HEK293 (cell line): Measurements from ENCODE around the gene HIF1A.

Experiments
- CTCF ChIA-PET: fragments of 350-600 bp; formaldehyde crosslinking; extraction: SDS; loops from one replicate; lab custom pipeline; 2021; ENCODE audit warnings: antibody characterized with exemption; lab: Yijun Ruan, JAX
- POLR2A ChIA-PET: fragments of 300-600 bp; formaldehyde crosslinking; extraction: SDS; loops from one replicate; lab custom pipeline; 2020; ENCODE audit warnings: antibody characterized with exemption, inconsistent platforms; lab: Yijun Ruan, JAX
- H3K27ac ChIP-seq: fragments of 200-500 bp; sonication (Bioruptor generic); 2 replicates; pipeline ENCODE4 v1.5.1; 2014; ENCODE audit warnings: low read depth, low read length, control low read depth, inconsistent platforms; ENCODE audit errors: extremely low read depth
- H3K36me3 ChIP-seq, 2 experiments: fragments of 200-500 bp in 1 of 2; sonication (Bioruptor generic) in 1 of 2; 1 replicate in 1 of 2; 2 replicates in 1 of 2; pipeline ENCODE4 v1.5.1; 2014 to 2017; ENCODE audit warnings: inconsistent platforms in 2 of 2, low read length in 2 of 2; ENCODE audit not compliant: control insufficient read depth in 2 of 2, insufficient read depth in 1 of 2
- H3K4me1 ChIP-seq: fragments of 200-500 bp; sonication (Bioruptor generic); 2 replicates; pipeline ENCODE4 v1.5.1; 2014; ENCODE audit warnings: mild to moderate bottlenecking, low read length, inconsistent platforms; ENCODE audit not compliant: control insufficient read depth, insufficient read depth
- H3K4me3 ChIP-seq: 2 replicates; pipeline ENCODE4 v1.5.1; 2011; ENCODE audit warnings: low read depth, mild to moderate bottlenecking, control low read depth, low read length, moderate library complexity
- H3K9me3 ChIP-seq: fragments of 200-500 bp; sonication (Bioruptor generic); 2 replicates; pipeline ENCODE4 v1.5.1; 2014; ENCODE audit warnings: low read depth, low read length, inconsistent platforms; ENCODE audit not compliant: control insufficient read depth, insufficient read depth
- GLI2 ChIP-seq: fragments of 450-650 bp; formaldehyde crosslinking; IDR thresholded peaks from 2 replicates; pipeline ENCODE4; 2017; ENCODE audit warnings: missing biosample characterization, missing genetic modification characterization, low read depth, borderline replicate concordance
- KLF10 ChIP-seq: fragments of 450-650 bp; IDR thresholded peaks from 2 replicates; pipeline ENCODE4 v1.5.1; 2018; ENCODE audit warnings: missing biosample characterization, mild to moderate bottlenecking, missing genetic modification characterization
- SP2 ChIP-seq: fragments of 450-650 bp; formaldehyde crosslinking; IDR thresholded peaks from 2 replicates; pipeline ENCODE4 v1.5.1; 2016; ENCODE audit warnings: missing biosample characterization, missing genetic modification characterization
- SP7 ChIP-seq: fragments of 450-650 bp; formaldehyde crosslinking; IDR thresholded peaks from 2 replicates; pipeline ENCODE4 v1.5.1; 2016; ENCODE audit warnings: missing biosample characterization, missing genetic modification characterization
- ZFP41 ChIP-seq: fragments of 450-650 bp; formaldehyde crosslinking; IDR thresholded peaks from 2 replicates; pipeline ENCODE4 v1.5.1; 2016; ENCODE audit warnings: missing biosample characterization, missing genetic modification characterization, borderline replicate concordance
- ZNF132 ChIP-seq: fragments of 450-650 bp; formaldehyde crosslinking; IDR thresholded peaks from 2 replicates; pipeline ENCODE4 v1.5.1; 2017; ENCODE audit warnings: missing biosample characterization, missing genetic modification characterization, borderline replicate concordance
- ZNF155 ChIP-seq: fragments of 450-650 bp; formaldehyde crosslinking; IDR thresholded peaks from 2 replicates; pipeline ENCODE4 v1.5.1; 2016; ENCODE audit warnings: missing biosample characterization, missing genetic modification characterization
- ZNF391 ChIP-seq: fragments of 450-650 bp; formaldehyde crosslinking; IDR thresholded peaks from 2 replicates; pipeline ENCODE4 v1.5.1; 2016; ENCODE audit warnings: low read depth, missing biosample characterization, missing genetic modification characterization, borderline replicate concordance
- ZNF518A ChIP-seq: fragments of 450-650 bp; formaldehyde crosslinking; conservative IDR thresholded peaks from 2 replicates; pipeline ENCODE4 v1.5.1; 2016; ENCODE audit warnings: low read depth, missing biosample characterization, missing genetic modification characterization
- ZNF561 ChIP-seq: fragments of 450-650 bp; IDR thresholded peaks from 2 replicates; pipeline ENCODE4 v1.5.1; 2018; ENCODE audit warnings: missing biosample characterization, missing genetic modification characterization, borderline replicate concordance
- ZNF629 ChIP-seq: fragments of 450-650 bp; formaldehyde crosslinking; IDR thresholded peaks from 2 replicates; pipeline ENCODE4 v1.5.1; 2017; ENCODE audit warnings: missing biosample characterization, missing genetic modification characterization
- ZNF837 ChIP-seq: fragments of 450-650 bp; formaldehyde crosslinking; IDR thresholded peaks from 2 replicates; pipeline ENCODE4 v1.5.1; 2016; ENCODE audit warnings: missing biosample characterization, missing genetic modification characterization
- ZNF843 ChIP-seq: fragments of 450-650 bp; formaldehyde crosslinking; IDR thresholded peaks from 2 replicates; pipeline ENCODE4 v1.5.1; 2016; ENCODE audit warnings: missing biosample characterization, missing genetic modification characterization
- TF ChIP-seq, protein P1 (sequence below): fragments of 450-650 bp; formaldehyde crosslinking; IDR thresholded peaks from 2 replicates; pipeline ENCODE4 v1.5.1; 2016; ENCODE audit warnings: missing biosample characterization, missing genetic modification characterization
- TF ChIP-seq, protein P2 (sequence below): fragments of 450-650 bp; formaldehyde crosslinking; IDR thresholded peaks from 2 replicates; pipeline ENCODE4 v1.5.1; 2016; ENCODE audit warnings: missing biosample characterization, missing genetic modification characterization, borderline replicate concordance
- TF ChIP-seq, protein P3 (sequence below): fragments of 450-650 bp; formaldehyde crosslinking; IDR thresholded peaks from 2 replicates; pipeline ENCODE4 v1.5.1; 2017; ENCODE audit warnings: missing biosample characterization, missing genetic modification characterization

Gene HIF1A

GRCh38 chr14:61672796-61673195 lies 22.5 kb upstream of the HIF1A start (continued):
- TF ChIP-seq, protein P1, sequence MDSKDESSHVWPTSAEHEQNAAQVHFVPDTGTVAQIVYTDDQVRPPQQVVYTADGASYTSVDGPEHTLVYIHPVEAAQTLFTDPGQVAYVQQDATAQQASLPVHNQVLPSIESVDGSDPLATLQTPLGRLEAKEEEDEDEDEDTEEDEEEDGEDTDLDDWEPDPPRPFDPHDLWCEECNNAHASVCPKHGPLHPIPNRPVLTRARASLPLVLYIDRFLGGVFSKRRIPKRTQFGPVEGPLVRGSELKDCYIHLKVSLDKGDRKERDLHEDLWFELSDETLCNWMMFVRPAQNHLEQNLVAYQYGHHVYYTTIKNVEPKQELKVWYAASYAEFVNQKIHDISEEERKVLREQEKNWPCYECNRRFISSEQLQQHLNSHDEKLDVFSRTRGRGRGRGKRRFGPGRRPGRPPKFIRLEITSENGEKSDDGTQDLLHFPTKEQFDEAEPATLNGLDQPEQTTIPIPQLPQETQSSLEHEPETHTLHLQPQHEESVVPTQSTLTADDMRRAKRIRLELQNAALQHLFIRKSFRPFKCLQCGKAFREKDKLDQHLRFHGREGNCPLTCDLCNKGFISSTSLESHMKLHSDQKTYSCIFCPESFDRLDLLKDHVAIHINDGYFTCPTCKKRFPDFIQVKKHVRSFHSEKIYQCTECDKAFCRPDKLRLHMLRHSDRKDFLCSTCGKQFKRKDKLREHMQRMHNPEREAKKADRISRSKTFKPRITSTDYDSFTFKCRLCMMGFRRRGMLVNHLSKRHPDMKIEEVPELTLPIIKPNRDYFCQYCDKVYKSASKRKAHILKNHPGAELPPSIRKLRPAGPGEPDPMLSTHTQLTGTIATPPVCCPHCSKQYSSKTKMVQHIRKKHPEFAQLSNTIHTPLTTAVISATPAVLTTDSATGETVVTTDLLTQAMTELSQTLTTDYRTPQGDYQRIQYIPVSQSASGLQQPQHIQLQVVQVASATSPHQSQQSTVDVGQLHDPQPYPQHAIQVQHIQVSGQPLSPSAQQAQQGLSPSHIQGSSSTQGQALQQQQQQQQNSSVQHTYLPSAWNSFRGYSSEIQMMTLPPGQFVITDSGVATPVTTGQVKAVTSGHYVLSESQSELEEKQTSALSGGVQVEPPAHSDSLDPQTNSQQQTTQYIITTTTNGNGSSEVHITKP (tag by site-specific recombination) = no peak
- TF ChIP-seq, protein P2, sequence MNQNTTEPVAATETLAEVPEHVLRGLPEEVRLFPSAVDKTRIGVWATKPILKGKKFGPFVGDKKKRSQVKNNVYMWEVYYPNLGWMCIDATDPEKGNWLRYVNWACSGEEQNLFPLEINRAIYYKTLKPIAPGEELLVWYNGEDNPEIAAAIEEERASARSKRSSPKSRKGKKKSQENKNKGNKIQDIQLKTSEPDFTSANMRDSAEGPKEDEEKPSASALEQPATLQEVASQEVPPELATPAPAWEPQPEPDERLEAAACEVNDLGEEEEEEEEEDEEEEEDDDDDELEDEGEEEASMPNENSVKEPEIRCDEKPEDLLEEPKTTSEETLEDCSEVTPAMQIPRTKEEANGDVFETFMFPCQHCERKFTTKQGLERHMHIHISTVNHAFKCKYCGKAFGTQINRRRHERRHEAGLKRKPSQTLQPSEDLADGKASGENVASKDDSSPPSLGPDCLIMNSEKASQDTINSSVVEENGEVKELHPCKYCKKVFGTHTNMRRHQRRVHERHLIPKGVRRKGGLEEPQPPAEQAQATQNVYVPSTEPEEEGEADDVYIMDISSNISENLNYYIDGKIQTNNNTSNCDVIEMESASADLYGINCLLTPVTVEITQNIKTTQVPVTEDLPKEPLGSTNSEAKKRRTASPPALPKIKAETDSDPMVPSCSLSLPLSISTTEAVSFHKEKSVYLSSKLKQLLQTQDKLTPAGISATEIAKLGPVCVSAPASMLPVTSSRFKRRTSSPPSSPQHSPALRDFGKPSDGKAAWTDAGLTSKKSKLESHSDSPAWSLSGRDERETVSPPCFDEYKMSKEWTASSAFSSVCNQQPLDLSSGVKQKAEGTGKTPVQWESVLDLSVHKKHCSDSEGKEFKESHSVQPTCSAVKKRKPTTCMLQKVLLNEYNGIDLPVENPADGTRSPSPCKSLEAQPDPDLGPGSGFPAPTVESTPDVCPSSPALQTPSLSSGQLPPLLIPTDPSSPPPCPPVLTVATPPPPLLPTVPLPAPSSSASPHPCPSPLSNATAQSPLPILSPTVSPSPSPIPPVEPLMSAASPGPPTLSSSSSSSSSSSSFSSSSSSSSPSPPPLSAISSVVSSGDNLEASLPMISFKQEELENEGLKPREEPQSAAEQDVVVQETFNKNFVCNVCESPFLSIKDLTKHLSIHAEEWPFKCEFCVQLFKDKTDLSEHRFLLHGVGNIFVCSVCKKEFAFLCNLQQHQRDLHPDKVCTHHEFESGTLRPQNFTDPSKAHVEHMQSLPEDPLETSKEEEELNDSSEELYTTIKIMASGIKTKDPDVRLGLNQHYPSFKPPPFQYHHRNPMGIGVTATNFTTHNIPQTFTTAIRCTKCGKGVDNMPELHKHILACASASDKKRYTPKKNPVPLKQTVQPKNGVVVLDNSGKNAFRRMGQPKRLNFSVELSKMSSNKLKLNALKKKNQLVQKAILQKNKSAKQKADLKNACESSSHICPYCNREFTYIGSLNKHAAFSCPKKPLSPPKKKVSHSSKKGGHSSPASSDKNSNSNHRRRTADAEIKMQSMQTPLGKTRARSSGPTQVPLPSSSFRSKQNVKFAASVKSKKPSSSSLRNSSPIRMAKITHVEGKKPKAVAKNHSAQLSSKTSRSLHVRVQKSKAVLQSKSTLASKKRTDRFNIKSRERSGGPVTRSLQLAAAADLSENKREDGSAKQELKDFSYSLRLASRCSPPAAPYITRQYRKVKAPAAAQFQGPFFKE (tag by site-specific recombination) = no peak
- no peak for TF ChIP-seq ZNF843 (tag by site-specific recombination)

DNA sequence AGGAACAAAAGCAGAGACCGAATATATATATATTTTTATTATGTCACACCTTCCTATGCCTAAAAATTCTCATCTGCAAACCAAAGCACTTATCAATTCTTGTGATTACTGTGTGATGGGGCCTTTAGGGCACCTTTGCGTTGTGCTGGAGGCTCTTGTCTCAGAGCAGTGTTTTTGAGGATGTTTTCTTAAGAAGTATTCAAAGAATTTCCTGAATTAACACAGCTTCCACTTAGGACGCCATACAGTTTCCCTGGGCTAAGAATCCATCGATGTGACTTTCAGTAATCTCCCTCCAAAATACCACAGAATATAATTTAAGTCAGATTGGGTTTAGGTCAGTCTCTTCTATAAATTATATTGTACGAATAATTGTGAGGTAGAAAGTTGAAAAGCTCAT lies 22.0 kb upstream of the HIF1A start:
- Histone ChIP-seq H3K27ac (no peak overlapping the region), H3K9me3 (no peaks in the 10 kb centered on the region), H3K4me1 (no peaks in the 10 kb centered on the region), H3K4me3 (no peak overlapping the region), H3K36me3 (no peaks in the 10 kb centered on the region)
- ChIA-PET POLR2A (no interaction called here), CTCF (no interaction called here)
- TF ChIP-seq ZNF155 = no peak
- no peak for TF ChIP-seq ZNF561
- TF ChIP-seq, protein P1 (tag by site-specific recombination) = no peak
- no peak for TF ChIP-seq ZFP41
- no peak for TF ChIP-seq ZNF132 (tag by site-specific recombination)
- TF ChIP-seq SP2 = no peak
- TF ChIP-seq ZNF391 (tag by site-specific recombination) = no peak
- TF ChIP-seq ZNF837 (tag by site-specific recombination) = no peak
- TF ChIP-seq, protein P3, sequence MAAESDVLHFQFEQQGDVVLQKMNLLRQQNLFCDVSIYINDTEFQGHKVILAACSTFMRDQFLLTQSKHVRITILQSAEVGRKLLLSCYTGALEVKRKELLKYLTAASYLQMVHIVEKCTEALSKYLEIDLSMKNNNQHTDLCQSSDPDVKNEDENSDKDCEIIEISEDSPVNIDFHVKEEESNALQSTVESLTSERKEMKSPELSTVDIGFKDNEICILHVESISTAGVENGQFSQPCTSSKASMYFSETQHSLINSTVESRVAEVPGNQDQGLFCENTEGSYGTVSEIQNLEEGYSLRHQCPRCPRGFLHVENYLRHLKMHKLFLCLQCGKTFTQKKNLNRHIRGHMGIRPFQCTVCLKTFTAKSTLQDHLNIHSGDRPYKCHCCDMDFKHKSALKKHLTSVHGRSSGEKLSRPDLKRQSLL (tag by site-specific recombination) = no peak
- TF ChIP-seq ZNF629 (tag by site-specific recombination) = no peak
- no peak for TF ChIP-seq KLF10
- no peak for TF ChIP-seq GLI2 (tag by site-specific recombination)
- no peak for TF ChIP-seq ZNF518A
- no peak for TF ChIP-seq SP7 (tag by site-specific recombination)
